Measurements from ENCODE around the gene PPP1CA.

GRCh38 chr11:67391304-67392182 lies 10.1 kb downstream of the PPP1CA start, which contains the start of gene RAD9A:
- TF ChIP-seq CTCF (IDR thresholded peaks at IDR 0.05) = no peak
- no peak for TF ChIP-seq EZH2 (IDR thresholded peaks at IDR 0.05; ENCODE audit: borderline replicate concordance, insufficient read depth, low read depth, low read length, poor library complexity, severe bottlenecking)

Measured in B cell (primary cell).